GM12892 (cell line): Measurements from ENCODE around the gene PNPO.

Source experiments
- POLR2A ChIP-seq: IDR thresholded peaks from 2 replicates; pipeline ENCODE4 v1.6.1; 2011; ENCODE audit warnings: low read depth, low read length, control low read depth
- POLR2AphosphoS5 ChIP-seq: IDR thresholded peaks from 2 replicates; pipeline ENCODE4 v1.6.1; 2011; ENCODE audit warnings: low read depth, low read length, control low read depth
- TAF1 ChIP-seq: IDR thresholded peaks from 2 replicates; pipeline ENCODE4 v1.6.1; 2011; ENCODE audit warnings: low read depth, mild to moderate bottlenecking, control low read depth, low read length, borderline replicate concordance

DNA sequence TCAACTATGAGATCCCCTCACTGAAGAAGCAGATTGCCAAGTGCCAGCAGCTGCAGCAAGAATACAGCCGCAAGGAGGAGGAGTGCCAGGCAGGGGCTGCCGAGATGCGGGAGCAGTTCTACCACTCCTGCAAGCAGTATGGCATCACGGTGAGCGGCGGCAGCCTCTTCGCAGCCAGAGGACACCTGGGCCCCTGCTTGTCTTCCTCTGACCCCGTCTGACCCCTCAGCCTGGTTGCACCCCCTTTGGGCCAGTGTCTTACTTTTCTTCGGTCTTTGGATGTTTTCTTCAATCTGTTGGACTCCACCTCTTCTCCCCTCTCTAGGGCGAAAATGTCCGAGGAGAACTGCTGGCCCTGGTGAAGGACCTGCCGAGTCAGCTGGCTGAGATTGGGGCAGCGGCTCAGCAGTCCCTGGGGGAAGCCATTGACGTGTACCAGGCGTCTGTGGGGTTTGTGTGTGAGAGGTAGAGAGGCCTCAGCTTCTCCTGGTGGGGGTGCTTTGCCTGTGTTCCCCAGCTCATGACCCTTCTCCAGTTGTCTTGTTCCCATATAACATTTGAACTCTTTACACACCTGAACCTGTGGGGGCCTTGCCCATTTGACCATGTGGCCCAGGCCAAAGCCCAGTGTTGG lies 33.9 kb downstream of the PNPO start:
- TF ChIP-seq TAF1 (no peak), POLR2AphosphoS5 (no peak), POLR2A (no peak)
